ENCODE data around the gene NEUROD4.

The NEUROD4 gene

GRCh38 chr12:54998958-54999510, 20.7 kb upstream of the NEUROD4 start:
- DNase-seq = peak in 1 of 2 experiments; percentile 51

GRCh38 chr12:55001198-55001868, 18.4 kb upstream of the NEUROD4 start:
- no peak for DNase-seq

GRCh38 chr12:55002355-55002754, 17.4 kb upstream of the NEUROD4 start:
- no peak for DNase-seq

- DNase-seq = peak; percentile 85 to 91
Measured at GRCh38 chr12:55008944-55009585, 10.7 kb upstream of the NEUROD4 start.

GRCh38 chr12:55017416-55017925, 2.3 kb upstream of the NEUROD4 start:
- peak; percentile 73 to 90 for DNase-seq

- DNase-seq = peak in 1 of 2 experiments; percentile 19
Measured at GRCh38 chr12:55024575-55024974, 4.8 kb downstream of the NEUROD4 start.

- DNase-seq = no peak
Measured at GRCh38 chr12:55025508-55025907, 5.7 kb downstream of the NEUROD4 start.

- peak; percentile 47 to 93 for DNase-seq
Measured at GRCh38 chr12:55034218-55034617, 14.4 kb downstream of the NEUROD4 start.

- no peak for DNase-seq
Measured at GRCh38 chr12:55036326-55037115, 16.7 kb downstream of the NEUROD4 start.

GRCh38 chr12:55037351-55037987, 17.7 kb downstream of the NEUROD4 start:
- no peak for DNase-seq

GRCh38 chr12:55039395-55040354, 19.9 kb downstream of the NEUROD4 start:
- no peak for DNase-seq

GRCh38 chr12:55041345-55042055, 21.7 kb downstream of the NEUROD4 start:
- DNase-seq = no peak

GRCh38 chr12:55043542-55043941, 23.8 kb downstream of the NEUROD4 start:
- no peak for DNase-seq

- DNase-seq = no peak
Measured at GRCh38 chr12:55044135-55044534, 24.4 kb downstream of the NEUROD4 start.

GRCh38 chr12:55049676-55050075, 29.9 kb downstream of the NEUROD4 start:
- no peak for DNase-seq

- DNase-seq = peak; percentile 76 to 84
Measured at GRCh38 chr12:55051197-55051947, 31.6 kb downstream of the NEUROD4 start.

- peak; percentile 83 to 94 for DNase-seq
Measured at GRCh38 chr12:55057481-55057880, 37.7 kb downstream of the NEUROD4 start.

- DNase-seq = no peak
Measured at GRCh38 chr12:55058082-55058481, 38.3 kb downstream of the NEUROD4 start.

GRCh38 chr12:55058776-55059175, 39.0 kb downstream of the NEUROD4 start:
- DNase-seq = no peak

- DNase-seq = peak in 1 of 2 experiments; percentile 45
Measured at GRCh38 chr12:55060470-55060869, 40.7 kb downstream of the NEUROD4 start.

Data from NCI-H446 (cell line).